Thyroid gland (tissue), 4 donors: Measurements from ENCODE around the gene FAM181A. TPM values are rescaled to one million over a fixed set of nuclear protein-coding genes. Genes with fewer than 3 reads are reported as not detected.

Experiments used
- DNase-seq, 2 donors: peaks; one replicate each; pipeline ENCODE4 v3.0.0-alpha.2; 2019
- H3K27ac ChIP-seq, 3 donors: fragments of 200-600 bp; sonication (generic); 1 replicate in 2 of 3; 2 replicates in 1 of 3; pipeline ENCODE4 v1.5.1; 2016 to 2019; ENCODE audit warnings: mild to moderate bottlenecking in 1 of 3, moderate library complexity in 1 of 3
- H3K27me3 ChIP-seq: fragments of 200-600 bp; sonication (generic); one replicate; pipeline ENCODE4 v1.5.1; 2019
- H3K36me3 ChIP-seq, 2 donors: fragments of 200-600 bp; sonication (generic); one replicate each; pipeline ENCODE4 v1.5.1; 2016 to 2019
- H3K4me1 ChIP-seq, 2 donors: fragments of 200-600 bp; sonication (generic); one replicate each; pipeline ENCODE4 v1.5.1; 2017 to 2019
- H3K4me3 ChIP-seq, 3 donors: fragments of 200-600 bp; sonication (generic); replicated peaks in 1 of 3; 1 replicate in 2 of 3; 2 replicates in 1 of 3; pipeline ENCODE4 v1.5.1; 2016; ENCODE audit warnings: mild to moderate bottlenecking in 1 of 3
- H3K9me3 ChIP-seq: fragments of 200-600 bp; sonication (generic); one replicate; pipeline ENCODE4 v1.5.1; 2017
- POLR2A ChIP-seq, 2 donors: fragments of 450-650 bp; IDR thresholded peaks; one replicate each; pipeline ENCODE4 v1.6.1; 2017; ENCODE audit warnings: antibody characterized with exemption in 2 of 2, mild to moderate bottlenecking in 2 of 2, moderate library complexity in 1 of 2
- WGBS, 2 donors: methylation state at CpG; one replicate each; pipeline ENCODE4 v1.1.5; 2017; 5-methylcytosine and 5-hydroxymethylcytosine counted together
- intact Hi-C: fragments of 100-400 bp; cut with DNase I; formaldehyde crosslinking; loops from one replicate; pipeline ENCODE4 v1.15.1; 2023
- total RNA-seq, 4 donors: library from RNA; depleted of rRNA; stranded (reverse); fragments of >200 nt; gene quantifications; one replicate each; pipeline ENCODE4 v1.2.3, GENCODE V29; 2016
- TF ChIP-seq, protein P1 (sequence below), 6 experiments: fragments of 200-600 bp in 3 of 6; fragments of 450-650 bp in 3 of 6; sonication (generic) in 3 of 6; IDR thresholded peaks; one replicate each; pipeline ENCODE4 v1.5.1; 2016 to 2019; ENCODE audit warnings: antibody characterized with exemption in 6 of 6, mild to moderate bottlenecking in 2 of 6, inconsistent platforms in 1 of 6, moderate library complexity in 1 of 6

The FAM181A gene
- total RNA-seq, 4 donors from 2014 or later, result 0.40 to 3.6 (median 0.63) TPM

DNA sequence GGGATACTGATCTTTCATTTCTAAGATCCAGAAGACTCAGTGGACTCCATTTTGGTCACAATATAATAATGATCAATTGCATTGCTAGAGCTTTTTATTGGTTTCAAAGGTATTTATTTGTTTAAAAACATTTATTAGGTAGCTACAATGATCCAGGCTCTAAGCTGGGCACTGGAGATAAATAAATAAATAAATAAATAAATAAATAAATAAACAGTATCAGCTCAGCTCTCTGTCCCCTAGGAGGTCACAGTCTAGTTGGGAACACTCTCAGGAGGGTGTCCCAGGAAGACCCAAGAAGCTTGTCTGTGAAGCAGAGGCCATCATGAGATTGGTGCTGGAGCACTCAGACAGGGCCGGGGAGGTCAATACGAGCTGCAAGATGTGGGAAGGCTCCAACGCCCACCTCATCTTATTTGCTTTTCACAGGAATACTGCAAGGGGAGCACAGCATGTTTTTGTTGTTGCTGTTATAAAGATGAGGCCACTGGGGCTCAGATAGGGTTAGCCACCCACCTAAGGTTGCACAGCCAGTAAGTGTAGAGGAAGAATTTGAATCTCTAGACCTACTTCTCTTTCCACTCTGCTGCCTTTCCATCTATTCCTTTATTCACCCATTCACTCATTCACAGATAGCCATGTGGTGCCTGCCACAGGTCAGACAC is 33.8 kb downstream of the FAM181A start:
- WGBS, 2 donors, result 85 to 95% methylated on average over 3 of the region's 3 CpGs
- Histone ChIP-seq H3K27me3 (no peaks in the 10 kb centered on the region), H3K27ac (no peak overlapping the region), H3K4me3 (no peak overlapping the region), H3K9me3 (no peaks in the 10 kb centered on the region), H3K4me1 (peaks cover 0 to 7% of the 10 kb centered on the region in 2 donors), H3K36me3 (no peaks in the 10 kb centered on the region)
- no peak for DNase-seq
- TF ChIP-seq POLR2A (IDR thresholded peaks at IDR 0.05), result no peak
- TF ChIP-seq, protein P1, sequence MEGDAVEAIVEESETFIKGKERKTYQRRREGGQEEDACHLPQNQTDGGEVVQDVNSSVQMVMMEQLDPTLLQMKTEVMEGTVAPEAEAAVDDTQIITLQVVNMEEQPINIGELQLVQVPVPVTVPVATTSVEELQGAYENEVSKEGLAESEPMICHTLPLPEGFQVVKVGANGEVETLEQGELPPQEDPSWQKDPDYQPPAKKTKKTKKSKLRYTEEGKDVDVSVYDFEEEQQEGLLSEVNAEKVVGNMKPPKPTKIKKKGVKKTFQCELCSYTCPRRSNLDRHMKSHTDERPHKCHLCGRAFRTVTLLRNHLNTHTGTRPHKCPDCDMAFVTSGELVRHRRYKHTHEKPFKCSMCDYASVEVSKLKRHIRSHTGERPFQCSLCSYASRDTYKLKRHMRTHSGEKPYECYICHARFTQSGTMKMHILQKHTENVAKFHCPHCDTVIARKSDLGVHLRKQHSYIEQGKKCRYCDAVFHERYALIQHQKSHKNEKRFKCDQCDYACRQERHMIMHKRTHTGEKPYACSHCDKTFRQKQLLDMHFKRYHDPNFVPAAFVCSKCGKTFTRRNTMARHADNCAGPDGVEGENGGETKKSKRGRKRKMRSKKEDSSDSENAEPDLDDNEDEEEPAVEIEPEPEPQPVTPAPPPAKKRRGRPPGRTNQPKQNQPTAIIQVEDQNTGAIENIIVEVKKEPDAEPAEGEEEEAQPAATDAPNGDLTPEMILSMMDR (IDR thresholded peaks at IDR 0.05), result no peak
- intact Hi-C loops, result no loop called here

DNA sequence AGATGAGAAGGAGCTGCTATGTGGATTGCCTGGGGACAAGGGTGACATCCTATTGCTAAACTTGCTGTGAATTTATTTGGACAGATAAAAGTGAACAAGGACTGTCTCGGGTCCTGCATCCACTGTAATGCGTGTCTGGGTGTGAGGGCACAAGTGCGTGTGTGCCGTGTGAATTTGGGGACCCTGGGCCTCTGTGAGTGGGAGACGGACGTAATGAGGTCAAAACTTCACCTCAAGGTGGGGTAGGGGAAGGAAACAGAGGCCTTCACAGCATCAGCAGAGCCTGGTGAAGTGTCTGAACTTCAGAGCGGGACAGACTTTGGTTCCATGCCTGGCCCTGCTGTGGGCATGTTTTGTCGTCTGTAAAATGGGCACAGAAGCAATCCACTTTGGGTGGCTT is 34.5 kb downstream of the FAM181A start:
- Histone ChIP-seq H3K9me3 (no peaks in the 10 kb centered on the region), H3K36me3 (no peaks in the 10 kb centered on the region), H3K27ac (no peak overlapping the region), H3K4me3 (no peak overlapping the region), H3K4me1 (peaks cover 0 to 8% of the 10 kb centered on the region in 2 donors), H3K27me3 (no peaks in the 10 kb centered on the region)
- no peak for TF ChIP-seq POLR2A (IDR thresholded peaks at IDR 0.05)
- TF ChIP-seq, protein P1 (IDR thresholded peaks at IDR 0.05), result no peak
- no peak for DNase-seq
- WGBS, 2 donors, result 90 to 91% methylated on average over 8 of the region's 8 CpGs
- intact Hi-C loops, result no loop called here

DNA sequence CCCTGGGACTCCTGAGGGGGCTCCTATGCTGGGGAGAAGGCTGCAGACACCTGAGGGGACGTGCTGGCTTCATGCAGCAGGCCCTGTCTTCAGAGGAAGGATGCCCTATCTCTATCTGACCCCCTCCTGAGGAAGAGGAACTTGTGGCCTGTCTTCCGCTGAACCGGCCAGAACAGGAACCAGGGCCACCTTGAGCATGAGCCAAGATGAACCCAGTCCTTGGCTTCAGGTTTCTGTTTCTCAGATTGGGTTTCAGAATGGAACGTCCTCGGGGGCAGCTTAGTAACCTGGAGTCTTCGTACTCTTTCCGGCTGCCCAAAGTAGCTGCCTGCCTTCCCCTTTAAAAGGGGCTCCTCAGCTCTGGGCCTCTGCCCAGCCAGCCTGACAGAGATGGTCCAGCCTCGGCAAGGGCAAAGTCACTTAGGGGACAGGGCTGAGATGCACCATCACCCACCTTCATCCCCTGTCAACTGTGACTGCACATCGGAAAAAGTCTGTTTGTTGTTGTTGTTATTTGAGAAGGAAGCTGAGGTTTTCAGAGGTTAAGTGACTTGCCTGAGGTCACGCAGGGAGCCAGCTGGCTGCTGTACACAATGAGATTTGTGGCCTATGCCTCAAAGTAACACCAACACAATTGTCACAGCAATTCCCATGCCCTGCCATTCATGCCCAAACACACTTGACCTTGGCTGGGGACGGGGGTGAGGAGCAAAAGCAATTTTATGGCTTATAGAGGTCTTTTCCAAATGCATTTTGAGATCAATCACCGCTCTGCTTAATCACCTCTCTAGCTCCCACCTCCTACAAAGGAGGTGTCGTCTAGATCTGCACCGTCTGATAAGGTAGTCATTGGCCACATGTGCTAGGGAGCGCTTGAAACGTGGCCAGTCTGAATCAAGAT is 35.8 kb downstream of the FAM181A start:
- intact Hi-C loops, result no loop called here
- Histone ChIP-seq H3K9me3 (no peaks in the 10 kb centered on the region), H3K4me1 (peaks cover 0 to 8% of the 10 kb centered on the region in 2 donors), H3K27me3 (no peaks in the 10 kb centered on the region), H3K27ac (no peak overlapping the region), H3K4me3 (no peak overlapping the region), H3K36me3 (no peaks in the 10 kb centered on the region)
- 76 to 82% methylated on average over 15 of the region's 16 CpGs for WGBS, 2 donors
- DNase-seq, result no peak
- TF ChIP-seq, protein P1 (IDR thresholded peaks at IDR 0.05), result no peak
- no peak for TF ChIP-seq POLR2A (IDR thresholded peaks at IDR 0.05)

DNA sequence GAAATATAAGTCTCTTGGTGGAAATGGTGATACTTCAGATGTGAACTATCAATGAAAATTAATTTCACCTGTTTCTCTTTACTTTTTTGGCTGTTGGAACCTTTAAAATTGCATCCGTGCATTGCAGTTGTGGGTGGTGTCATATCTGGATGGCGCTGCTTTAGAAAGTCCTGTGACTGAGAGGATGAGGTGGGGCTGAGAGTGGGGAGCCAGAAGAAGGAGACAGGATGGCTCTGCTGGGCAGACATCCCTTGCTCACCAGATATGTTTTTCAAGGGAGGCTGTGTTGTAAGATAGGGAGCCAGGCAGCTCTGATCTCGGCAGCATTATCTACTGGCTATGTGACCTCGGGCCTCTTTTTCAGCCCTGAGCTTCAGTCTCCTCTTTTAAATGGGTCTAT is 36.5 kb downstream of the FAM181A start:
- Histone ChIP-seq H3K27ac (no peak overlapping the region), H3K36me3 (no peaks in the 10 kb centered on the region), H3K4me1 (peaks cover 0 to 8% of the 10 kb centered on the region in 2 donors), H3K4me3 (no peak overlapping the region), H3K27me3 (no peaks in the 10 kb centered on the region), H3K9me3 (no peaks in the 10 kb centered on the region)
- no peak for DNase-seq
- WGBS, 2 donors, result 76 to 78% methylated on average over 4 of the region's 4 CpGs
- TF ChIP-seq, protein P1 (IDR thresholded peaks at IDR 0.05), result no peak
- no peak for TF ChIP-seq POLR2A (IDR thresholded peaks at IDR 0.05)
- intact Hi-C loops, result no loop called here

DNA sequence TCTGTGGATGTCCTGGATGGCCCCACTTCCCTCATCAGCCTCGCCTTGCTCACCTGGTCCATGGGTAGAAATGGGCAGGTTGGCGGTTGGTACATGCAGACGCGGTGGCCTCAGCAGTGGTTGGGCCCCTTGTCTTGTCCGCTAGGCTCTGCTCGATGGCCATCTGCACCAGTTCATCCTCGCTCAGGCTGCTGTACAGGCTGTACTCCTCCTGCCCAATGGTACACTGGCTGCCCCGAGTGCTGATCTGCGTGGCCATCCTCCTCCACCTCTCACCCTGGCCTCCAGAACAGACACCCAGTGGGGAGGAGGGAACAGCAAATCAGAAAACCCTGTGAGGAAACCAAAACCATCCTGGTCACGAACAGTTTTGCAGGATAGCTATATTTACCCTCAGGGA is 37.1 kb downstream of the FAM181A start:
- 94 to 98% methylated on average over 10 of the region's 10 CpGs for WGBS, 2 donors
- DNase-seq, result no peak
- no peak overlapping the region for H3K27ac ChIP-seq
- H3K4me1 ChIP-seq, result peaks cover 0 to 5% of the 10 kb centered on the region in 2 donors
- intact Hi-C loops, result no loop called here
- H3K9me3 ChIP-seq, result no peaks in the 10 kb centered on the region
- H3K27me3 ChIP-seq, result no peaks in the 10 kb centered on the region
- H3K4me3 ChIP-seq, result no peak overlapping the region
- TF ChIP-seq, protein P1 (IDR thresholded peaks at IDR 0.05), result no peak
- no peak for TF ChIP-seq POLR2A (IDR thresholded peaks at IDR 0.05)
- H3K36me3 ChIP-seq, result no peaks in the 10 kb centered on the region
